ENCODE measurements around the gene COA8.

Gene COA8

GRCh38 chr14:103519043-103519836, 43.5 kb upstream of the COA8 start:
- H3K27me3 ChIP-seq, result peaks cover 29 to 41% (median 39%) of the 10 kb centered on the region in 11 experiments
- H3K4me1 ChIP-seq, result peaks cover 32 to 80% (median 56%) of the 10 kb centered on the region in 10 experiments
- H4K20me1 ChIP-seq, result peaks cover 0 to 85% (median 32%) of the 10 kb centered on the region in 11 experiments; a peak in 18 of 22 replicates
- H3K4me3 ChIP-seq, result peak overlapping the region in 1 of 10 experiments; percentile 9; a peak in 1 of 20 replicates
- 0 out of 22 replicates have a peak, but pooled peaks cover 0 to 9% (median 0%) of the 10 kb centered on the region in 11 experiments for H3K9me3 ChIP-seq (replicated peaks in 1 of 11)
- TF ChIP-seq Cebpa-rat (IDR thresholded peaks at IDR 0.05), result no peak
- H3K27ac ChIP-seq, result peak overlapping the region in 3 of 11 experiments; percentile 17 to 43 (median 34); a peak in 5 of 22 replicates
- no peaks in the 10 kb centered on the region; a peak in 1 of 22 replicates for H3K36me3 ChIP-seq
- H3K4me2 ChIP-seq, result peak overlapping the region; percentile 79 to 90 (median 86)
- H3K9ac ChIP-seq, result peak overlapping the region in 5 of 11 experiments; percentile 35 to 69 (median 44); a peak in 8 of 22 replicates

- peaks cover 29 to 46% (median 44%) of the 10 kb centered on the region in 11 experiments for H3K27me3 ChIP-seq
- H3K4me2 ChIP-seq, result peak overlapping the region; percentile 79 to 90 (median 86)
- H3K9ac ChIP-seq, result peak overlapping the region in 3 of 11 experiments; percentile 35 to 69 (median 68); a peak in 3 of 22 replicates
- peaks cover 0 to 87% (median 30%) of the 10 kb centered on the region in 11 experiments; a peak in 18 of 22 replicates for H4K20me1 ChIP-seq
- no peaks in the 10 kb centered on the region; a peak in 1 of 22 replicates for H3K36me3 ChIP-seq
- H3K9me3 ChIP-seq (replicated peaks in 1 of 11), result 0 out of 22 replicates have a peak, but pooled peaks cover 0 to 9% (median 0%) of the 10 kb centered on the region in 11 experiments
- no peak for TF ChIP-seq Cebpa-rat (IDR thresholded peaks at IDR 0.05)
- H3K4me1 ChIP-seq, result peaks cover 32 to 75% (median 50%) of the 10 kb centered on the region in 10 experiments
- no peak overlapping the region for H3K27ac ChIP-seq
- H3K4me3 ChIP-seq, result no peak overlapping the region
Observed at GRCh38 chr14:103519837-103520212, 42.9 kb upstream of the COA8 start.

GRCh38 chr14:103520269-103520656, 42.5 kb upstream of the COA8 start:
- H3K9ac ChIP-seq, result peak overlapping the region in 8 of 11 experiments; percentile 45 to 69 (median 66); a peak in 14 of 22 replicates

GRCh38 chr14:103520657-103521437, 41.9 kb upstream of the COA8 start:
- Histone ChIP-seq H3K9ac (peak overlapping the region; percentile 45 to 76 (median 67); a peak in 20 of 22 replicates), H3K4me1 (peaks cover 36 to 64% (median 43%) of the 10 kb centered on the region in 10 experiments)

More at GRCh38 chr14:103520269-103520656, 42.5 kb upstream of the COA8 start:
- peak overlapping the region in 1 of 11 experiments; percentile 43; a peak in 1 of 22 replicates for H3K27ac ChIP-seq
- no peak for TF ChIP-seq Cebpa-rat (IDR thresholded peaks at IDR 0.05)
- peaks cover 32 to 70% (median 46%) of the 10 kb centered on the region in 10 experiments for H3K4me1 ChIP-seq
- H3K4me2 ChIP-seq, result peak overlapping the region; percentile 79 to 90 (median 86)
- 0 out of 22 replicates have a peak, but pooled peaks cover 0 to 9% (median 0%) of the 10 kb centered on the region in 11 experiments for H3K9me3 ChIP-seq (replicated peaks in 1 of 11)
- peaks cover 0 to 86% (median 26%) of the 10 kb centered on the region in 11 experiments; a peak in 18 of 22 replicates for H4K20me1 ChIP-seq
- peak overlapping the region in 9 of 10 experiments; percentile 51 to 69 (median 60); a peak in 13 of 20 replicates for H3K4me3 ChIP-seq
- H3K27me3 ChIP-seq, result peaks cover 29 to 49% (median 45%) of the 10 kb centered on the region in 11 experiments
- no peaks in the 10 kb centered on the region for H3K36me3 ChIP-seq

GRCh38 chr14:103521438-103521950, 41.3 kb upstream of the COA8 start:
- Histone ChIP-seq H3K4me3 (peak overlapping the region; percentile 51 to 69 (median 60)), H3K27ac (peak overlapping the region in 7 of 11 experiments; percentile 17 to 67 (median 44); a peak in 7 of 22 replicates), H3K9ac (peak overlapping the region; percentile 45 to 76 (median 67); a peak in 19 of 22 replicates), H3K27me3 (peaks cover 29 to 57% (median 45%) of the 10 kb centered on the region in 11 experiments), H3K36me3 (no peaks in the 10 kb centered on the region), H3K4me1 (peaks cover 43 to 64% (median 50%) of the 10 kb centered on the region in 10 experiments), H3K4me2 (peak overlapping the region; percentile 79 to 90 (median 86)), H3K9me3 (replicated peaks in 1 of 11) (0 out of 22 replicates have a peak, but pooled peaks cover 0 to 9% (median 0%) of the 10 kb centered on the region in 11 experiments), H4K20me1 (peaks cover 0 to 83% (median 26%) of the 10 kb centered on the region in 11 experiments; a peak in 18 of 22 replicates)
- TF ChIP-seq Cebpa-rat (IDR thresholded peaks at IDR 0.05), result no peak

More at GRCh38 chr14:103520657-103521437, 41.9 kb upstream of the COA8 start:
- peak overlapping the region; percentile 79 to 90 (median 86) for H3K4me2 ChIP-seq
- peak overlapping the region in 8 of 11 experiments; percentile 14 to 67 (median 46); a peak in 9 of 22 replicates for H3K27ac ChIP-seq
- peaks cover 29 to 50% (median 45%) of the 10 kb centered on the region in 11 experiments for H3K27me3 ChIP-seq
- 0 out of 22 replicates have a peak, but pooled peaks cover 0 to 9% (median 0%) of the 10 kb centered on the region in 11 experiments for H3K9me3 ChIP-seq (replicated peaks in 1 of 11)
- TF ChIP-seq Cebpa-rat (IDR thresholded peaks at IDR 0.05), result no peak
- no peaks in the 10 kb centered on the region for H3K36me3 ChIP-seq
- peaks cover 0 to 83% (median 26%) of the 10 kb centered on the region in 11 experiments; a peak in 17 of 22 replicates for H4K20me1 ChIP-seq
- peak overlapping the region; percentile 51 to 69 (median 60) for H3K4me3 ChIP-seq

GRCh38 chr14:103521951-103522563, 40.7 kb upstream of the COA8 start:
- no peak overlapping the region; a peak in 1 of 22 replicates for H3K27ac ChIP-seq
- peak overlapping the region; percentile 79 to 90 (median 86) for H3K4me2 ChIP-seq

More at GRCh38 chr14:103521951-103522563, 40.7 kb upstream of the COA8 start:
- H3K36me3 ChIP-seq, result no peaks in the 10 kb centered on the region
- H3K9ac ChIP-seq, result peak overlapping the region in 7 of 11 experiments; percentile 9 to 76 (median 67); a peak in 7 of 22 replicates
- no peak for TF ChIP-seq Cebpa-rat (IDR thresholded peaks at IDR 0.05)
- peak overlapping the region; percentile 51 to 69 (median 60); a peak in 19 of 20 replicates for H3K4me3 ChIP-seq
- H3K27me3 ChIP-seq, result peaks cover 29 to 57% (median 45%) of the 10 kb centered on the region in 11 experiments
- H3K4me1 ChIP-seq, result peaks cover 45 to 67% (median 55%) of the 10 kb centered on the region in 10 experiments
- 0 out of 22 replicates have a peak, but pooled peaks cover 0 to 9% (median 0%) of the 10 kb centered on the region in 11 experiments for H3K9me3 ChIP-seq (replicated peaks in 1 of 11)
- H4K20me1 ChIP-seq, result peaks cover 0 to 83% (median 25%) of the 10 kb centered on the region in 11 experiments; a peak in 18 of 22 replicates
